LHCN-M2 (cell line): ENCODE results near the gene SPOCK1. TPM values are rescaled to one million over a fixed set of nuclear protein-coding genes. Genes with fewer than 3 reads are reported as not detected.

ENCODE experiments used
- DNase-seq: peaks from one replicate; pipeline ENCODE4 v3.0.0-alpha.2; 2012; ENCODE audit warnings: low read depth
- total RNA-seq: library from RNA; depleted of rRNA; stranded (reverse); fragments of >200 nt; gene quantifications from 2 replicates; pipeline ENCODE4 v1.2.3, GENCODE V29; 2014

The SPOCK1 gene
- total RNA-seq, 1 experiment from 2014 or later, result 23.2 TPM

DNA sequence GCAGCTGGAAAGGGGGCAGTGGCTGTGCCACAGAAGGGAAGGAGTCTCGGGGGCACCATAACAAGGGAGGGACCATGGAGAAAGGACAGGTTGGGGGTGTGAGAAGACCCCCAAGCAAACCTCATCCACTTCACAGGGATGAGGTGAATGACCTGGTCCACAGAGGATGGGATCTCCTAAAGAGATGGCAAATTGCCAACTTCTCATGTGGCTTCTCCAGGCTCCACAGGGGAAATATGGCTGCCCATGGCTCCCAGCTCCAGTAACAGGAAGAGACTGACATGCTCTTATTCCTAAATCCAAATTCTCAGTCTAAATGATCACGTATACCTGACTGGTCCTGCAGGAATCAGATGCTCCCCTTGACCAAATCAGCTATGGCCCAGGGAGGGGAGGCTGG lies 340.4 kb downstream of the SPOCK1 start:
- no peak for DNase-seq

DNA sequence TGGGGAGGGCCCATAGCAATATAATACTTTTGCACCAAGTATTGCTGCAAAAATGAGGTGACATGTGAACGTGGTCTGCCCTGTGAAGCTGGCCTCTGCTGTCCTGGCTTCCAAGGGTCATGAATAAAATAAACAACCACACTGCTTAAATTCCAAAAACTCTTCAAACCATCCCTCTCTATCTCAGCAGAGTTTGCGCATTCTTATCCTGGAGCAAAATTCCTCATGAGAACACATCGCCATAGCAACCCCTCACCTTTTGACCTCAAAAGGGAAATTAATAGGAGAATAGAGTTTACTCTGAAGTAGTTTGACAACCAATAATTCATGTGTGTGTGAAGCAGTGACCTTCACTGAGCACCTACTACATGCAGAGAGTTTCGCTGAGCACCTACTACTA lies 342.9 kb downstream of the SPOCK1 start:
- DNase-seq, result peak; percentile 19

DNA sequence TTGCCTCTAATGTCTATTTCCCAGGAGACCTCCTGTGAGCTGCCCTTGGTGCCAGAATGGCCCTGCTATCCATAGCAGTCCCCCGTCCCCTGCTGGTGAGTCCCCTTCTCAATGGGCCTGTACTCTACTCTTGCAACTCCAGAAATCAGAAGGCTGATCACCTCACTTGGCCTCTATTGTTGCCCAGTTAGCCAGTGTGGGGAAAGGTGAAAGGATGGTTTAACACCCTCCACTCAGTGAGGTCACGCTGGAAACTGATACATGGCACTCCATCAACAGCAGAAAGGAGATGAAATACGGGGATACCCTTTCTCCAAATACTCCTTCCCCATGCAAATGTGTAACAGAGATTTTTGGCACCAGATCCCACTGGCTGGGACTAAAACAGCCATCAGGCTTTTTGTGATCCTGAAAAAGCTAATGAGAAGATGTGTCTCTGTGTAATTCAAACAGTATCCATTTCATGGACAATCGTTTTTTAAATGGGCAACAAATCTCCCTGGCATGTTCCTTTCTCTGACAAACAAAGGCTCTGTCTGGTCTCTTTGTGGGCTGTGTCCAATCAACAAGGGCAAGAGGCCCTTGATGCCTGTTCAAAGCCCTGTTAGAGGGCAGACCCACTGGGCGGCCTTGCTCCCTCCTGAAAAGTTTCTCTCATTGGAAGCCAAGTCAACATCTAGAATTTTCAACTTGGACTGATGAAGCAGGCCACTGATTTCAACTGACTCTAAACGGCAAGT lies 343.7 kb downstream of the SPOCK1 start:
- no peak for DNase-seq

DNA sequence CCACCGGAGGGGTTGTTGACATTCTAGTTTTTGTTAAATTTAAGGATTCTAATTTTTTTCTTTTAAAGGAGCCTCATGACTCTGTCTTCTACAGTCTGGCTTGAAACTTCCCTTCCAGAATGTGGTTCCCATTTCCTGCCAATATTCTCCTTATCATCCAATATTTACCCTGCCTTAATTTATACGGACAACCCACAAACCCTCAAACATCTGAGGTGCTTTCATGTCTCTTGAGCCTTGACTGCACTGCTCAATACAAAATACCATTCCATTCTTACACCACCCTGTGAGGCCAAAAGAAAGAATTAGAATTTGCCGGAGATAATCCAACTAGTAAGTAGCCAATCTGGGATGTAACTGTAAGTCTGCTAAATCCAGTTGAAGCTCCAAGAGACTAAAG lies 346.5 kb downstream of the SPOCK1 start:
- DNase-seq, result no peak

DNA sequence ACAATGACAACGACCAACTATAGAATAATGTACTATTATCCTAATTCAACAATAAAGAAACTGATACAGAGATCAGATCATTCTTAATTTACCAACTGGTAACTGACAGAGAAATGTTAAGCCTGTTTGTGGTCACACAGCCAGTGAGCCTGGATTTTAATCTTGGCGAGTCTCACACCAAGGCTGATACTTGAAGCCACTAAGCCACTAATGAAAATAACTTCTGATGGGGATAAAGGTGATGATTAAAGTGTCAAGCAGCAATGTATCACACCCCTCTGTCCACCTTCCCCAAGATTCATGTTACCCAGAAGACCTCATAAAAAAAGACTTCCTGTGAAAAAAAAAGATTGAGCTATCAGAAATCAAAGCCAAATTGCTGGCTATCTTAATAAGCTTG lies 350.5 kb downstream of the SPOCK1 start:
- DNase-seq, result no peak

DNA sequence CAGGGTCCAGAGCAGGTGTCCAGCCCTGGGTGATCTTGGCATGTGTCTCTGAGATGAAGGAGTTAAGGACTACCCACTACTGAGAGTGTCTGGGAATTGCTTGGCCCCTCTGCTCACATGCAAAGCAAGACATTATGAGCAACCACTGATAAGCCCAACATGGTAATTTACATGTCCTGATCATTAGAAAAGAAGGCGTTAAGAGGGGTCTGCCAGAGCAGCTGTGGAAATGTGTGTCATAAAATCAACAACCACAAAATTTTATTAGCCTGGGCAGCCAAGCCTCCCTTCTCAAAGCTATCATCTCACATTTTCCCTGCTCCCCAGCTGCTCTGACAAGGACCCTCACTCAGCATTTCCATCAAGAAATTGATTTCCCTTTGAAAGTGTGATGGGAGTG lies 351.0 kb downstream of the SPOCK1 start:
- DNase-seq, result peak; percentile 58

DNA sequence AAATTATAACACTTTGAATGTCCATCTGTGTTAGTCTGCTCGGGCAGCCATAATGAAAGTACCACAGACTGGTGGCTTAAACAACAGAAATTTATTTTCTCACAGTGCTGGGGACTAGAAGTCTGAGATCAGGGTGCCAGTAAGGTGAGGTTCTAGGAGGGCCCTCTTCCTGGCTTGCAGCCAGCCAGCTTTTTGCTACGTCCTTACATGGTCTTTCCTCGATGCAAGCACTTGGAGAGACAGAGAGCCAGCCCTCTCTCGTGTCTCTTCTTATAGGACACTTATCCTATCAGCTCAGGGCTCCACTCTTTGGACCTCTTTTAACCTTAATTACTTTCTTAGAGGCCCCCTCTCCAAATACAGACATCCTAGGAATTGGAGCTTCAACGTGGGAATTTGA lies 351.8 kb downstream of the SPOCK1 start:
- DNase-seq, result no peak

DNA sequence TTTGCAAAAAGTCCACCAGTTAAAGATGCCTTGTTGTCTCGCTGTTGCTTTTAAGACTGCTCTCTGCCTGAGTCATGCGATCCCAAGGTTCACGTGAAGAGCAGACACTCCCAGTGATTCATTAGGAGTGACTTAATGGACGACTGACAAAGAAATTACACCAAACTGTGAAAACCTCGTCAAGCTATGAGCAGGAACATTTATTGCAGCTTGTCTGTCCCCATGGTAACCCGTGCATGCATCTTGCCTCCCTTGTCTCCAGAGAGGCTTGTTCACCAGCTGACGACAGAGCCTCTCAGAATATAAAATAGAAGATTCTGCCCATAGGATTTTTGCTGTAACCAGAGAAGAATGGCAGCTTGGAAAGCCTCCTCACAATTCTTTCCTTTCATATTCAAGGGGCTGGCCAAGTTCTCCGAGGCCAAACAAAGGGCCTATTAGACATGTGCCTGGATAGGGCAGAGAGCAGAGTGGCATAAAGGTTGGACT lies 352.7 kb downstream of the SPOCK1 start:
- DNase-seq, result peak; percentile 98

DNA sequence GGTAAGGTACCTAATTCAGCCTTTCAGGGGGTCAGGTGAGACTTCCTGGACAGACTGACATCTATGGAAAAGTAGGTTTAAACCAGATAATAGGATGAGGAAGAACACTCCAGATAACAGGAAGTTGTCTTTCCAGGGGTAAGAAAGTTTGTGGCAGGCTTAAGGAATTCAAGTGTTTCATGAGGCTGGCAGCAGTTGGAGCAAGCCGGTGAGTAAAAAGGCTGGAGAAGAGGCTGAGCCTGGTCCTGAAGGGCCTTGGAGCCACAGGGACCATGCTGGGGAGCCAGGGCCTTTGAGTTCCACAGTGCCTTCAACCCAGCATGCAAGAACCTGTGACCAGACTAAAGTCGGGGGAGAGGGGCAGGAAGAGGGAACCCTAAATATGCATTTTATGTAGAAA lies 353.4 kb downstream of the SPOCK1 start:
- no peak for DNase-seq

DNA sequence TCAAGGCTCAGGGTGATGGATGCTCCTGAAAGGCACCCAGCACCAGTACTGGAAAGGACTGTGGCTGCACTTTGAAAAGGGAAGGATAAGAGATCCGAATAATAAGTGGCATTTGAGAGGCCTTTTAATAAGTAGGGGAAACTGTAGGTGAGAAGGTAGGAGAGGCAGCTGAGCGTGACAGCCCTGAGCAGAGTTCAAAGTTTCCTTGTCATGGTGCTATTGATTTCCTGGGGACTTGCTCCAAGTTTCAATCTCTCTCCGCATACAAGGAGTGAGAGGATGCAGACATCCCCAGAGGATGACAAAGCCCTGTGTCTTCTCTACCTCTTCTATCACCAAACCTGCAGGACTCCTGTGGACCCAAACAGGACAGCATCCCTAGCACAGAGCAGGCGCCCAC lies 354.5 kb downstream of the SPOCK1 start:
- DNase-seq, result no peak

DNA sequence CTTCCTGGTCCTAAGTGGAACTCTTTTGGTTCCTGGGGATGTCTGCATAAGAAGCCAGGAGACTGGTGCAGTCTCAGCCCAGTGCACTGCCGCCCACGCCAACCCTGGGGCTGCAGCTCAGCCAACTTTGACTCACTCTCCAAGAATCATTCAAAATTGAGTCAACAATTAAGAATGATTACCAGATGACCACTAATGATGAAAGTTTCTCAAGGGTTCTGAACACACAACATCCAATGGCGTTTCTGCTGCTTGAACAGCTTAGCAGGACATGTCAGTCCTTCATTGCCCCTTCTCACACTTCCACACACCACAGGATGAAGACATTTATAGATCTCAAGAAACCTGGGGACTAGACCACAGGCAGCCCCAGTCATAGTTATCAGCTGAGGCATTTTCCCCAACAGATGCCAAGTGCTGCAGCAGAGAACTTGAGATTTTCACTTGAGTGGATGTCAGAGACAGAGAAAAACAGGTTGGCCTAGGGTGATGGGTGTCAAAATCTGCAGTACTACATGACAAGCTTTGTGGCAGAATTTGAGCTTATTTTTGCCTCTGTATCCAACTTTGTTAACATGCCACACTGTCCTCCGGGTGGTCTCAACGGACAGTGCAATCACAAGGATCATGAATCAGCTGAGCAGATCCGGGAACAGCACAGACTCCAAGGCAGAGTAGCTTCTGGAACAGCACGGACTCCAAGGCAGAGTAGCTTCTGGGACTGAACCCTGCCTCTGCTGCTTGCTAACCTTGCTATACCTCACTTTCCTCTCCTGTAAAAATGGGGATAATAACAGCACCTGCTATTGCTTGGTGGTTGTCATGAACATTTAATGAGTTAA lies 356.1 kb downstream of the SPOCK1 start:
- peak; percentile 84 for DNase-seq

DNA sequence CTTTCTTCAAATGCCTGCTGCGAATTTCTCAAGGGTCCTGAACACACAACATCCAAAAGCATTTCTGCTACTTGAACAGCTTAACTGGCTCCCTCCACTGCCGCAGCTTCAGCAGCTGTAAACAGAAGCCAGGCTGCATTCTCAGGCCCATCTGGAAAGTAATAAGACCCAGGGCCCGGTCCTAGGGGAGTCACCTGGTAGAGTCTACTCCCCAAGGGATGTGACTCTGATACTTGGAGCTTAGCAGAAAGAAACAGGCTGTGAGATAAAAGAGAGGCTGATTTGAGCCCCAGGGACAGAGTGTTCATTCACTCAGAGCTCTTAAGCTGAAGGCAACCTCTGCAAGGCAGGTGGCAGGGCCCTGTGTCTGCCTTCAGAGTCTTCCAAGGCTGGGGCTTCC lies 356.8 kb downstream of the SPOCK1 start:
- no peak for DNase-seq

DNA sequence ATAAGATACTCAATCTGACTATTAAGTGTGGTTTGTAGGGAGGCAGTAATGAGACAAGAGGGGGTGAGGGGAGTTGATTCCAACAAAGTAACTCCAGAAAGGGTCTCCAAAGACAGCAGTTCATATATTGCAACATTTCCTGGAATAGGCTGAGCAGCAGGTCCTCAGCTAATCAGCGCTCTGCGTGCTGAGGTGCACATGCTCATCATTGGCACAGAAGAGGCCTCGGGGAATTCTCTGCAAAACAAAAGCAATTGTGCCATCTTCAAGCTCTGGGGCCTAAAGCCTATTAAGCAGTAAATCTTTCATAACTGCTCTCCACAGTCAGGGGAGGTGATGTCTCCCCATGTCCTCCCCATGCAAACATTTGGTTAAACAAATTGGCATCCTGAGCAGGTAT lies 357.3 kb downstream of the SPOCK1 start:
- DNase-seq, result peak; percentile 13

DNA sequence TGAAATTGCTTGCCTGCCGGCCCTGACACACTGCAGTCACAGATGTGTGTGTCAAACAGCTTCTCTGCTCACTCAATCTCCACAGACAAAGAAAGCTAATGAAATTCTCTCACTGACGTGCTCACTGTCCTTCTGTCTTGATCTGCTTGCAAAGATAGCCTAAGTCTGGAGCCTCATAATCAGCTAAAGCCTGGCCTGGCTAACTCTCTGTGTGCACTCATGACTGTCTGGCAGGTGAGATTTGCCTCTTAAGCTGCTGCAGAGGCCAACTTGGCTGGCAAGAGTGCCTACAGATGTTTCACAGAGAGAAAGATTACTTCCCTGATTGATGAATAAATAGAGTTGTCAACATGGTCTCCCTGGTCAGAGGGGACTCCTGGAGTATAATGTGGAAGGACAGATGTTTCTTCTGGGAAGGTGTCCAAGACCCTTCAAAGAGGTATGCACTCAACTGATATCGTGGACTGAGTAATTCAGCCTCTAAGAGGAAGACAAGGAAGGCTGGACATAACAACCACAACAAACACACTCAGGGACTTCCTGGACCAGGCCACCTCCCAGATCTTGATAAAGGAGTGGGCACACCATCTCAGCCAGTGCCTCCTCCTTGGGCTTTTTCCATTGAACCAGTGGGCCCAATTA lies 362.0 kb downstream of the SPOCK1 start:
- no peak for DNase-seq

DNA sequence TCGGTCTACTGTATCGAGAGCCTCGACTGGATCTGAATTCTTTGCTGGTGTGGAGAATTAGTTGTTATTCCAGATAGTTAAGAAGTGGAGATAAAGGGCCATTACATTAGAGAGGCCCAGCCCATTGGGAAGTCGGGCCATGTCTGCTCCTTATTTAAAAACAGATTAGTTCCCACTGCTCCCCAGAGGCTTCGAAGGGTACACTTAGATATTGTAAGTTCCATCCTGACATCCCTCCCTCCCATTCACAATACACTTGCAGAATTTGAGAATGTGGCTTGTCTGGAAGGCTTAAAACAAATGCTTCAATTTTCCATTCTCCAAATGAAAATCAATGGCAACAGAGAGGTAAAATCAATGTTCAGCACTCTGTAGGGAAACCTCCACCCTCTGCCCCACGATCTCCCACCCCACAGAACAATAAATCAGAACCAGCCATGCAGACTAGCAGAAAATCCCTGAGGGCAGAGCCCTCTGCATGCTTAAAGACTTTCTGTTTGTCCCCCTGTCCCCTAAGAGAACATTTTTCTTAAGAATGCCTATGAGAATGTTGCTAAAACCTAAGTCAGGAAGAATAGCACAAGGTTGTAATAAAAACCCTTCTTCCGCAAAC lies 364.1 kb downstream of the SPOCK1 start:
- DNase-seq, result no peak

DNA sequence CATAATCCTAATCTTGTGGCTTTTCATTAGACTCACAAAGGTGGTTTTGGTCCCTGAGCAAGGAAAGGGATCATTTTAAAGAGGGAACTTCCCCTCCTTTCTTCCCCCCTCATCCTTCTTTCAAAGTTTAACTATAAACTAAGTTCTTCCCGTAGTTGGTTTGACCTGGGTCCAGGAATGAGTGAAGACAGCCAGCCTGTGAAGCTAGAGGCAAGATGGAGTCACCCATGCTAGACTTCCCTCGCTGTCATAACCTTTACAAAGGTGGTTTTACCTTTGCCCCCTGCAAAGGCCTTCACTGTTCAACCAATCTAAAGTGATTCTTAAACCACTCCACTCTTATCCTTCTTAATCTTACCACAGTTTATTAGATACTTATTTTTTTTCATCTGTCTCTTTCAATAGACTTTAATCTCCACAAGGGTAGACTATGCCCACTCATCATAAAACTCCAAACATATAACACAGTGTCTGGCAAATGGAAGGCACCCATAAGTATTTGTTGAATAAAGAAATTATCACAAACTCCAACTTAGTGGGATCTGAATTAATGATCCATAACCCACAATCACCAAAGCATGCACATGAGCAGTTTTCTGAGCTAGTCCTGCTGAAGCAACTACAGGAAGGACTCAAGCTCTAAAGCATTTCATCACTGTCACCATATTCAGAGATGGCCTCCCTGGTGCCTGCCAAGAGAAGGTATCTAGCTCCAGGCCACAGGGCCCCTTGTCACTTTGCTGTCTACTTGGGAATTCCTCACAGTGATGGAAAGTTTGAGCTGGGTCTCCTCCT lies 369.0 kb downstream of the SPOCK1 start:
- DNase-seq, result no peak

DNA sequence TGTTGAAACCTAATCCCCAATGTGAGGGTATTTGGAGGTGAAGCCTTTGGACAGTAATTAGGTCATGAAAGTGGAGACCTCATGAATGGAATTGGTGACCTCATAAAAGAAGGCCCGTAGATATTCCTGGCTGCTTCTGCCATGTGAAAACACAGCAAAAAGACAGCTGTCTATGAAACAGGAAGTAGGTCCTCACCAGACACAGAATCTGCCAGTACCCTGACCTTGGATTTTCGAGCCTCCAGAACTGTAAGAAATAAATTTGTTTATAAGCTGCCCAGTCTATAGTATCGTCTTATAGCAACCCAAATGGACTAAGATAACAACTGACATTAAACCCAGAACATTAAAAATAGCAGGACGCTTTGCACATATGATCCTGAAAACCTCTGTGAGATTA lies 371.1 kb downstream of the SPOCK1 start:
- DNase-seq, result peak; percentile 18

DNA sequence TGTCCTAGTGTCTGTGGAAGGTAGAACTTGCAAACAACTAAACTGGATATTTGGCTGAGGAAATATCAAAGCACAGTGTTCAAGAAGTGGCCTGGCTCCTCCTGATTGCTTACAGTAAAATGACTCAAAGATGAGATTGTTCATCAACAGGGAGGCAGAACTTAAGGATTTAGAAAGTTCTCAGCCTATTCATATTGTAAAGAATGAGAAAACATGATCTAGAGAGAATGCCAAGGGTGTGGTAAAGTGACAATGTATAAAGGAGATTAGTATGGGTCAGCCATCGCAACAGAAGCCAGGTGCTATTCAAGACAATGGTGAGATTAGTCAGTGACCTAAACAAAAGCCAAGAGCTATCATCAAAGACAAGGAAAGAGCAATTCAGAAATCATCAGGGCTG lies 372.3 kb downstream of the SPOCK1 start:
- no peak for DNase-seq

DNA sequence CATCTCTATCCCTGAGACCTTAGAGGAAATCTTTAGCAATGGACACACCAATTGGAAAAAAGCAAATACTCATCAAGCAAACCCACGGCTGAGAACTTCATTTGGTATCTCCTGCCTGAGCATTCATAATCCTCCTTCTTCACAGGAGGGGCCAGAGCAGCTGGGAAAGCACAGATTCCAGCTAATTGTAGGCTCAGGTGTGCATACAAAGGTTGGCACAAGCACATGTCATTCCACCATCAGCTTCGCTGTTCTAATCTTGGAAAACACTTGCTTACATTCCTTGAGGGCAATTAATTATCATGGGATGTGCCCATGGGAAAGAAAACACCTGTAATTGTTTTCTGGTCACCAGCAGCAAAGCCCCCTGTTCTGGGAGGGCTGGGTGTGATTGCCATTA lies 376.6 kb downstream of the SPOCK1 start:
- no peak for DNase-seq

DNA sequence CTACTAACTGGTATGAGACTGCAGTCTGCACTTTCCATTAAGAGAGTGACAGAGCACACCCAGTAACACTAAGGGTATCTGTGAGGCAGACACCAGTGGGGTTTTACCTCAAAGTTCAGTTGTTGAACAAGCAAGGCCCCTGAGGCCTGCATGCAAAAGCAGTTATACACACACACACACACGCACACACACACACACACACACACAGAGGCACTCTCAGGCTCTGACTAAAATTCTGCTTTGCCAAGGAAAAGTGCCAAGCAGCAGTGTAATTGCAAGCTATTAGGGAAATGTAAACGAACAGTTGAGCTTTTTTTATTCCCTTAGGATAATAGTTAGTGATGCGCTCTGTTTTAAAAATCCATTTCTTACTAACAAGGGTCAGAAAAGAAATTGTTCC lies 377.1 kb downstream of the SPOCK1 start:
- DNase-seq, result peak; percentile 12

DNA sequence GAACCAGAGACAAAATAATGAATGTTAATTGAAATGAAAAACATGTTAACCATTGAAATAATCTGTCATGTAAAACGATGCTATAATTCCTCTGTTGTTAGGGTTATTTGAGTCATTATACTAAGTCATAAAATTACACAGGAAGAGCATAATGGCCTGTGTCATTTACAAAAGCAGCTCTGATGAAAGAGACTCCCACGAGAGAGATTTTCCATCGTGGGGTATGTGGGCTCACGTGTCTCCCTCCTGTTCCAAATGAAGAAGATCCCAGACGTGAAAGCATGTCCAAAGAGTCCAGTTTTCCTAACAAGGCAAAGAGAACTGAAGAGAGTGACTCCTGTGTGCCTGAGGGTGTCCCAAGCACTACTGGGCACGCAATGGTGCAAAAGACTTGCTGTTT lies 379.8 kb downstream of the SPOCK1 start:
- DNase-seq, result no peak
